H1 (cell line): ENCODE results near the gene NFATC1. TPM values are rescaled to one million over a fixed set of nuclear protein-coding genes. Genes with fewer than 3 reads are reported as not detected.

Experiments used
- CBX8 ChIP-seq: fragments of 300-800, 300-1000 bp; sonication (generic); IDR thresholded peaks from 2 replicates; pipeline ENCODE4 v1.7.1; 2016; ENCODE audit warnings: low read depth, low read length, borderline replicate concordance
- E2F6 ChIP-seq: IDR thresholded peaks from 2 replicates; pipeline ENCODE4 v1.6.1; 2012; ENCODE audit warnings: inconsistent platforms
- GTF2F1 ChIP-seq: IDR thresholded peaks from 2 replicates; pipeline ENCODE4 v1.6.1; 2012; ENCODE audit warnings: low read depth, low read length, improper control_type of control experiment, borderline replicate concordance
- JUN ChIP-seq: IDR thresholded peaks from 2 replicates; pipeline ENCODE4 v1.6.1; 2011; ENCODE audit warnings: low read depth, mild to moderate bottlenecking, improper control_type of control experiment, low read length
- KDM5A ChIP-seq: fragments of 200-600 bp; IDR thresholded peaks from 2 replicates; pipeline ENCODE4 v1.7.1; 2012; ENCODE audit warnings: mild to moderate bottlenecking, low read length, inconsistent platforms, mixed read lengths
- RXRA ChIP-seq: IDR thresholded peaks from 2 replicates; pipeline ENCODE4 v1.6.1; 2011; ENCODE audit warnings: low read depth, mild to moderate bottlenecking, low read length, moderate library complexity; ENCODE audit not compliant: insufficient read depth
- SIRT6 ChIP-seq: IDR thresholded peaks from one replicate; pipeline ENCODE4 v1.7.1; 2012; ENCODE audit warnings: low read length, inconsistent platforms
- SIX5 ChIP-seq: IDR thresholded peaks from 2 replicates; pipeline ENCODE4 v1.6.1; 2011; ENCODE audit warnings: mild to moderate bottlenecking, low read depth, low read length
- SP4 ChIP-seq: IDR thresholded peaks from 2 replicates; pipeline ENCODE4 v1.6.1; 2012; ENCODE audit warnings: low read length, inconsistent platforms
- TAF7 ChIP-seq: optimal IDR thresholded peaks from 2 replicates; pipeline ENCODE3; 2011; ENCODE audit warnings: low read depth, mild to moderate bottlenecking, inconsistent platforms, low read length, moderate library complexity, borderline replicate concordance
- TBP ChIP-seq: IDR thresholded peaks from 2 replicates; pipeline ENCODE4 v1.6.1; 2011; ENCODE audit warnings: low read depth, low read length, improper control_type of control experiment
- TCF12 ChIP-seq: IDR thresholded peaks from 2 replicates; pipeline ENCODE4 v1.6.1; 2011; ENCODE audit warnings: low read depth, mild to moderate bottlenecking, low read length
- polyA plus RNA-seq, 7 experiments: library from polyadenylated mRNA; depleted of rRNA in 3 of 7; stranded (reverse) in 5 of 7; unstranded in 2 of 7; fragments of >200 nt in 5 of 7; fragments of 200-250 nt in 2 of 7; gene quantifications; 1 replicate in 5 of 7; 2 replicates in 1 of 7; 4 replicates in 1 of 7; pipeline versions ENCODE4 v1.2.1 to v1.2.3, GENCODE V29; 2011 to 2013; ENCODE audit warnings: missing spikeins in 2 of 7, mixed read lengths in 2 of 7
- total RNA-seq: library from RNA; stranded (reverse); fragmentation: NEBNext Ultra II Directional; extraction: Animal tissue kit (Norgen Biotek cat#: 25700); gene quantifications from 2 replicates; pipeline ENCODE4 v1.2.1, GENCODE V29; 2021
- TF ChIP-seq, protein P1 (sequence below): fragments of 300-600 bp; sonication (generic); IDR thresholded peaks from 2 replicates; pipeline ENCODE4 v1.7.1; 2012; ENCODE audit warnings: low read length, moderate library complexity, mild to moderate bottlenecking, inconsistent platforms; ENCODE audit not compliant: insufficient replicate concordance

The NFATC1 gene
- total and polyA plus RNA-seq, 2 of the 8 experiments (the other 6 are each of a cell fraction or from before 2014, with no cell fraction given), result 2.0 to 6.6 TPM

DNA sequence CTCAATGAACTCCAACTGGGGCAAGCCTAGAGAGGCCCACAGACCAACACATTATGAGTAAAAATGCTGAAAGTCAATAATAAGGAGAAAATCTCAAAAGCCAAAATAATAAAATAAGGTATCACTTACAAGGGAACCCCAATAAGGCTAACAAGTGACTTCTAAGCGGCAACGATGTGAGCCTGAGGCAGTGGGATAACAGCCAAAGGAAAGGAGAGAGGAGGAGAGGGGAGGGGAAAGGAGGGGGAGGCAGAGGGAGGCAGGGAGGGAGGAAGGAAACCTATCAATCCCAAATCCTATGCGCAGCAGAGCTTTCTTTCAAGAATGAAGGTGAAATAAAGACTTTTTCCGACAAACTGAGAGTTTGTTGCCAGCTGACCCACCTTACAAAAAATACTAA lies 6.0 kb upstream of the NFATC1 start (continued):
- TF ChIP-seq, protein P1, sequence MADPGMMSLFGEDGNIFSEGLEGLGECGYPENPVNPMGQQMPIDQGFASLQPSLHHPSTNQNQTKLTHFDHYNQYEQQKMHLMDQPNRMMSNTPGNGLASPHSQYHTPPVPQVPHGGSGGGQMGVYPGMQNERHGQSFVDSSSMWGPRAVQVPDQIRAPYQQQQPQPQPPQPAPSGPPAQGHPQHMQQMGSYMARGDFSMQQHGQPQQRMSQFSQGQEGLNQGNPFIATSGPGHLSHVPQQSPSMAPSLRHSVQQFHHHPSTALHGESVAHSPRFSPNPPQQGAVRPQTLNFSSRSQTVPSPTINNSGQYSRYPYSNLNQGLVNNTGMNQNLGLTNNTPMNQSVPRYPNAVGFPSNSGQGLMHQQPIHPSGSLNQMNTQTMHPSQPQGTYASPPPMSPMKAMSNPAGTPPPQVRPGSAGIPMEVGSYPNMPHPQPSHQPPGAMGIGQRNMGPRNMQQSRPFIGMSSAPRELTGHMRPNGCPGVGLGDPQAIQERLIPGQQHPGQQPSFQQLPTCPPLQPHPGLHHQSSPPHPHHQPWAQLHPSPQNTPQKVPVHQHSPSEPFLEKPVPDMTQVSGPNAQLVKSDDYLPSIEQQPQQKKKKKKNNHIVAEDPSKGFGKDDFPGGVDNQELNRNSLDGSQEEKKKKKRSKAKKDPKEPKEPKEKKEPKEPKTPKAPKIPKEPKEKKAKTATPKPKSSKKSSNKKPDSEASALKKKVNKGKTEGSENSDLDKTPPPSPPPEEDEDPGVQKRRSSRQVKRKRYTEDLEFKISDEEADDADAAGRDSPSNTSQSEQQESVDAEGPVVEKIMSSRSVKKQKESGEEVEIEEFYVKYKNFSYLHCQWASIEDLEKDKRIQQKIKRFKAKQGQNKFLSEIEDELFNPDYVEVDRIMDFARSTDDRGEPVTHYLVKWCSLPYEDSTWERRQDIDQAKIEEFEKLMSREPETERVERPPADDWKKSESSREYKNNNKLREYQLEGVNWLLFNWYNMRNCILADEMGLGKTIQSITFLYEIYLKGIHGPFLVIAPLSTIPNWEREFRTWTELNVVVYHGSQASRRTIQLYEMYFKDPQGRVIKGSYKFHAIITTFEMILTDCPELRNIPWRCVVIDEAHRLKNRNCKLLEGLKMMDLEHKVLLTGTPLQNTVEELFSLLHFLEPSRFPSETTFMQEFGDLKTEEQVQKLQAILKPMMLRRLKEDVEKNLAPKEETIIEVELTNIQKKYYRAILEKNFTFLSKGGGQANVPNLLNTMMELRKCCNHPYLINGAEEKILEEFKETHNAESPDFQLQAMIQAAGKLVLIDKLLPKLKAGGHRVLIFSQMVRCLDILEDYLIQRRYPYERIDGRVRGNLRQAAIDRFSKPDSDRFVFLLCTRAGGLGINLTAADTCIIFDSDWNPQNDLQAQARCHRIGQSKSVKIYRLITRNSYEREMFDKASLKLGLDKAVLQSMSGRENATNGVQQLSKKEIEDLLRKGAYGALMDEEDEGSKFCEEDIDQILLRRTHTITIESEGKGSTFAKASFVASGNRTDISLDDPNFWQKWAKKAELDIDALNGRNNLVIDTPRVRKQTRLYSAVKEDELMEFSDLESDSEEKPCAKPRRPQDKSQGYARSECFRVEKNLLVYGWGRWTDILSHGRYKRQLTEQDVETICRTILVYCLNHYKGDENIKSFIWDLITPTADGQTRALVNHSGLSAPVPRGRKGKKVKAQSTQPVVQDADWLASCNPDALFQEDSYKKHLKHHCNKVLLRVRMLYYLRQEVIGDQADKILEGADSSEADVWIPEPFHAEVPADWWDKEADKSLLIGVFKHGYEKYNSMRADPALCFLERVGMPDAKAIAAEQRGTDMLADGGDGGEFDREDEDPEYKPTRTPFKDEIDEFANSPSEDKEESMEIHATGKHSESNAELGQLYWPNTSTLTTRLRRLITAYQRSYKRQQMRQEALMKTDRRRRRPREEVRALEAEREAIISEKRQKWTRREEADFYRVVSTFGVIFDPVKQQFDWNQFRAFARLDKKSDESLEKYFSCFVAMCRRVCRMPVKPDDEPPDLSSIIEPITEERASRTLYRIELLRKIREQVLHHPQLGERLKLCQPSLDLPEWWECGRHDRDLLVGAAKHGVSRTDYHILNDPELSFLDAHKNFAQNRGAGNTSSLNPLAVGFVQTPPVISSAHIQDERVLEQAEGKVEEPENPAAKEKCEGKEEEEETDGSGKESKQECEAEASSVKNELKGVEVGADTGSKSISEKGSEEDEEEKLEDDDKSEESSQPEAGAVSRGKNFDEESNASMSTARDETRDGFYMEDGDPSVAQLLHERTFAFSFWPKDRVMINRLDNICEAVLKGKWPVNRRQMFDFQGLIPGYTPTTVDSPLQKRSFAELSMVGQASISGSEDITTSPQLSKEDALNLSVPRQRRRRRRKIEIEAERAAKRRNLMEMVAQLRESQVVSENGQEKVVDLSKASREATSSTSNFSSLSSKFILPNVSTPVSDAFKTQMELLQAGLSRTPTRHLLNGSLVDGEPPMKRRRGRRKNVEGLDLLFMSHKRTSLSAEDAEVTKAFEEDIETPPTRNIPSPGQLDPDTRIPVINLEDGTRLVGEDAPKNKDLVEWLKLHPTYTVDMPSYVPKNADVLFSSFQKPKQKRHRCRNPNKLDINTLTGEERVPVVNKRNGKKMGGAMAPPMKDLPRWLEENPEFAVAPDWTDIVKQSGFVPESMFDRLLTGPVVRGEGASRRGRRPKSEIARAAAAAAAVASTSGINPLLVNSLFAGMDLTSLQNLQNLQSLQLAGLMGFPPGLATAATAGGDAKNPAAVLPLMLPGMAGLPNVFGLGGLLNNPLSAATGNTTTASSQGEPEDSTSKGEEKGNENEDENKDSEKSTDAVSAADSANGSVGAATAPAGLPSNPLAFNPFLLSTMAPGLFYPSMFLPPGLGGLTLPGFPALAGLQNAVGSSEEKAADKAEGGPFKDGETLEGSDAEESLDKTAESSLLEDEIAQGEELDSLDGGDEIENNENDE, result no peak
- TF ChIP-seq SIX5, result no peak
- no peak for TF ChIP-seq GTF2F1
- TF ChIP-seq TCF12, result no peak
- no peak for TF ChIP-seq JUN
- TF ChIP-seq TAF7, result no peak
- TF ChIP-seq KDM5A, result no peak
- TF ChIP-seq SIRT6, result no peak
- TF ChIP-seq RXRA, result no peak
- no peak for TF ChIP-seq SP4
- no peak for TF ChIP-seq E2F6
- no peak for TF ChIP-seq TBP
- TF ChIP-seq CBX8, result no peak
